ENCODE results near the gene KCNJ13. TPM values are rescaled to one million over a fixed set of nuclear protein-coding genes. Genes with fewer than 3 reads are reported as not detected.

Gene KCNJ13
- not detected for total RNA-seq
- 0.16 TPM for total RNA-seq (2013)

DNA sequence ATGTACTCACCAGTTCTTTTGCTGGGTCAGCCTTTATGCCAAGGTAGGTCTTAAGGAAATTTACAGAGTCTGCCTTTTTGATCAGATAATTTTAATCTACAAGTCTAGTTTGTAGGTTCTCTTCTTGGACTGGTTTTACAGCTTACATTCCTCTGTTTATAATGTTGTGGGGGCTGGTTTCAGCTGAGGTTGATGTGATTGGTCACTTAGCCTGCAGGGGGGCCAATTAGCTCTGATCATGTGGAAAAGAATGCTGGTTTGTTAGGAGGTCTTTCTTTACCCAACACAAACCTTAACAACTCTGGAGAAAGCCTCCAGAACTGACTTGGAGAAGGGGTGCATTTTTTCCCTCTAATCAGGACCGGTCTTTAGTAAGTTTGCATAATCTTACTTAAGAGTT lies at the start of gene KCNJ13:
TSS of gene KCNJ13 (minus strand) at position 131 of the 400 bp plus-strand sequence. CDS start 5,203 bp downstream, outside the sequence.
- WGBS (ENCODE audit: insufficient coverage), result no CpG with 5 or more reads among the region's 1 CpG
- H3K4me3 ChIP-seq (ENCODE audit: low read length), result no peak within 1 kb of the TSS
- no peaks in the 10 kb centered on the region for H3K36me3 Mint-ChIP-seq

DNA sequence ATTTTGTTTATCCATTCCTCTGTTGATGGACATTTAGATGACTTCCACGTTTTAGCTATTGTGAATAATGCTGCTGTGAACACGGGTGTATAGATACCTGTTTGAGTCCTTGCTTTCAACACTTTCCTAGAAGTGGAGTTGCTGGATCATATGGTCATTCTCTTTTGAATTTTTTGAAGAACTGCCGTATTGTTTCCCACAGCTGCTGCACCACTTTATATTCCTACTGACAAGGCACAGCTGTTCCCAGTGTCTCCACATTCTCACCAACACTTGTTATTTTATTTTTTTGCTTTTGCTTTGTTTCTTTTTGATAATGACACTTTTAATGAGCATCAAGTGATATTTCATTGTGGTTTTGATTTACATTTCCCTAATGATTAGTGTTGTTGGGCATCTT lies 41.4 kb upstream of the KCNJ13 start:
- H3K4me1 ChIP-seq (ENCODE audit: control insufficient read depth, insufficient read depth, low read length), result no peaks in the 10 kb centered on the region
- peaks cover 74% of the 10 kb centered on the region for H3K36me3 ChIP-seq (ENCODE audit: control insufficient read depth, insufficient read depth, low read length)
- Mint-ChIP-seq H3K4me3 (no peak overlapping the region), H3K27ac (peak overlapping the region in 1 of 2 donors; percentile 30), H3K4me1 (no peaks in the 10 kb centered on the region), H3K36me3 (peaks cover 35% of the 10 kb centered on the region), H3K27me3 (ENCODE audit: low read depth in 2 of 2) (no peaks in the 10 kb centered on the region), H3K9me3 (no peaks in the 10 kb centered on the region)
- no peak overlapping the region for H3K4me3 ChIP-seq (ENCODE audit: low read length)
- ATAC-seq, result no peak
- no peaks in the 10 kb centered on the region for H3K9me3 ChIP-seq (ENCODE audit: control insufficient read depth, insufficient read depth, low read length)
- no peak overlapping the region for H3K27ac ChIP-seq (ENCODE audit: low read length)
- intact Hi-C loops (cut with micrococcal nuclease), result no loop called here
- DNase-seq, result no peak
- TF ChIP-seq, protein P1, sequence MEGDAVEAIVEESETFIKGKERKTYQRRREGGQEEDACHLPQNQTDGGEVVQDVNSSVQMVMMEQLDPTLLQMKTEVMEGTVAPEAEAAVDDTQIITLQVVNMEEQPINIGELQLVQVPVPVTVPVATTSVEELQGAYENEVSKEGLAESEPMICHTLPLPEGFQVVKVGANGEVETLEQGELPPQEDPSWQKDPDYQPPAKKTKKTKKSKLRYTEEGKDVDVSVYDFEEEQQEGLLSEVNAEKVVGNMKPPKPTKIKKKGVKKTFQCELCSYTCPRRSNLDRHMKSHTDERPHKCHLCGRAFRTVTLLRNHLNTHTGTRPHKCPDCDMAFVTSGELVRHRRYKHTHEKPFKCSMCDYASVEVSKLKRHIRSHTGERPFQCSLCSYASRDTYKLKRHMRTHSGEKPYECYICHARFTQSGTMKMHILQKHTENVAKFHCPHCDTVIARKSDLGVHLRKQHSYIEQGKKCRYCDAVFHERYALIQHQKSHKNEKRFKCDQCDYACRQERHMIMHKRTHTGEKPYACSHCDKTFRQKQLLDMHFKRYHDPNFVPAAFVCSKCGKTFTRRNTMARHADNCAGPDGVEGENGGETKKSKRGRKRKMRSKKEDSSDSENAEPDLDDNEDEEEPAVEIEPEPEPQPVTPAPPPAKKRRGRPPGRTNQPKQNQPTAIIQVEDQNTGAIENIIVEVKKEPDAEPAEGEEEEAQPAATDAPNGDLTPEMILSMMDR (IDR thresholded peaks at IDR 0.05), result no peak
- no peaks in the 10 kb centered on the region for H3K27me3 ChIP-seq (ENCODE audit: control insufficient read depth, insufficient read depth, low read length)
- 94% methylated on average over 3 of the region's 3 CpGs for WGBS (ENCODE audit: insufficient coverage)

More for the DNA sequence above, at the start of gene KCNJ13:
- no peaks in the 10 kb centered on the region for H3K27me3 Mint-ChIP-seq (ENCODE audit: low read depth in 2 of 2)
- H3K4me1 ChIP-seq (ENCODE audit: control insufficient read depth, insufficient read depth, low read length), result peaks cover 2% of the 10 kb centered on the region
- no peak for ATAC-seq
- no peak within 1 kb of the TSS for H3K4me3 Mint-ChIP-seq
- H3K4me1 Mint-ChIP-seq, result peaks cover 10 to 11% of the 10 kb centered on the region in 2 donors
- H3K27me3 ChIP-seq (ENCODE audit: control insufficient read depth, insufficient read depth, low read length), result no peaks in the 10 kb centered on the region
- peak within 1 kb of the TSS in 1 of 2 donors; percentile 43 for H3K27ac Mint-ChIP-seq
- TF ChIP-seq, protein P1 (IDR thresholded peaks at IDR 0.05), result no peak
- no peaks in the 10 kb centered on the region for H3K9me3 ChIP-seq (ENCODE audit: control insufficient read depth, insufficient read depth, low read length)
- H3K36me3 ChIP-seq (ENCODE audit: control insufficient read depth, insufficient read depth, low read length), result peaks cover 26% of the 10 kb centered on the region
- no peak for DNase-seq
- H3K27ac ChIP-seq (ENCODE audit: low read length), result no peak within 1 kb of the TSS
- no peaks in the 10 kb centered on the region for H3K9me3 Mint-ChIP-seq
- intact Hi-C loops (cut with micrococcal nuclease), result no loop called here

DNA sequence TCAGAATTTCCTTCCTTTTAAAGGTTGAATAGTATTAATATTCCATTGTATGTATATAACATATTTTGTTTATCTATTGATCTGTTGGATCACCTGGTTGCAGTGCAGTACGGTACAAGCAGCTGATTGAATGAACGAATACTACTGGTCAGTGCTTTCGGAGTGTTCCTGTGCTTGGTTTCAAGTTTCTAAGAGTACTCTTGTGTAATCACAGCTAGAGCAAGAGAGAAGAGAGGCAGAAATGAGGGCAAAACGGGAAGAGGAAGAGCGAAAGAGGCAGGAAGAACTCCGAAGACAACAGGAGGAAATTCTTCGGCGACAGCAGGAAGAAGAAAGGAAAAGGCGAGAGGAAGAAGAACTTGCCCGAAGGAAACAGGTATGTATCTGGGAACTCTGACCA lies 40.3 kb upstream of the KCNJ13 start:
- Mint-ChIP-seq H3K27ac (peak overlapping the region in 1 of 2 donors; percentile 49), H3K36me3 (peaks cover 35% of the 10 kb centered on the region), H3K4me3 (no peak overlapping the region), H3K9me3 (no peaks in the 10 kb centered on the region), H3K4me1 (no peaks in the 10 kb centered on the region), H3K27me3 (ENCODE audit: low read depth in 2 of 2) (no peaks in the 10 kb centered on the region)
- Histone ChIP-seq H3K27me3 (ENCODE audit: control insufficient read depth, insufficient read depth, low read length) (no peaks in the 10 kb centered on the region), H3K27ac (ENCODE audit: low read length) (no peak overlapping the region), H3K4me1 (ENCODE audit: control insufficient read depth, insufficient read depth, low read length) (no peaks in the 10 kb centered on the region), H3K9me3 (ENCODE audit: control insufficient read depth, insufficient read depth, low read length) (no peaks in the 10 kb centered on the region), H3K4me3 (ENCODE audit: low read length) (no peak overlapping the region), H3K36me3 (ENCODE audit: control insufficient read depth, insufficient read depth, low read length) (peaks cover 79% of the 10 kb centered on the region)
- ATAC-seq (no peak), DNase-seq (no peak)
- TF ChIP-seq, protein P1 (IDR thresholded peaks at IDR 0.05), result no peak
- WGBS (ENCODE audit: insufficient coverage), result 90% methylated on average over 10 of the region's 10 CpGs
- intact Hi-C loops (cut with micrococcal nuclease), result no loop called here

DNA sequence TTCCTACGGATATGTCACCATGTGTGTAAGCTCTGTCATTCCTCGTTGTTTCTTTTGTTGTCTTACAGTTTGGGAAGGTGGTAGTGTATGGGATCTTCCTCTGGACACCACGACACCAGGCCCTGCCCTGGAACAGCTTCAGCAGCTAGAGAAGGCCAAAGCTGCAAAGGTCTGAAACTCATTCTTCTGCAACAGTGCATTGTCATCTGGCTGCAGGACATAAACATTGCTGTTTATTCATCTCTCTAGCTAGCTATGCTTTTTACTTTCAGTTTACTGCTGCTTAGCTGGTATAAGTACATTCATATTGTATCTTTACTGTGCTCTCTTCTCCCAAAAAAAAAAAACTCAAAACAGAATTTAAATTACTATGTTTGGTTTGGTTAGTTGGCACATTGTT lies 39.2 kb upstream of the KCNJ13 start:
- H3K9me3 Mint-ChIP-seq, result no peaks in the 10 kb centered on the region
- Histone ChIP-seq H3K4me1 (ENCODE audit: control insufficient read depth, insufficient read depth, low read length) (no peaks in the 10 kb centered on the region), H3K36me3 (ENCODE audit: control insufficient read depth, insufficient read depth, low read length) (peaks cover 82% of the 10 kb centered on the region), H3K4me3 (ENCODE audit: low read length) (no peak overlapping the region), H3K9me3 (ENCODE audit: control insufficient read depth, insufficient read depth, low read length) (no peaks in the 10 kb centered on the region), H3K27ac (ENCODE audit: low read length) (no peak overlapping the region), H3K27me3 (ENCODE audit: control insufficient read depth, insufficient read depth, low read length) (no peaks in the 10 kb centered on the region)
- H3K36me3 Mint-ChIP-seq, result peaks cover 35% of the 10 kb centered on the region
- TF ChIP-seq, protein P1 (IDR thresholded peaks at IDR 0.05), result no peak
- DNase-seq (no peak), ATAC-seq (no peak)
- no peak overlapping the region for H3K27ac Mint-ChIP-seq
- no peaks in the 10 kb centered on the region for H3K4me1 Mint-ChIP-seq
- no peak overlapping the region for H3K4me3 Mint-ChIP-seq
- 94% methylated on average over 3 of the region's 3 CpGs for WGBS (ENCODE audit: insufficient coverage)
- H3K27me3 Mint-ChIP-seq (ENCODE audit: low read depth in 2 of 2), result no peaks in the 10 kb centered on the region
- intact Hi-C loops (cut with micrococcal nuclease), result no loop called here
